HCT116 (cell line): ENCODE data around the gene SLFN5. TPM values are rescaled to one million over a fixed set of nuclear protein-coding genes. Genes with fewer than 3 reads are reported as not detected.

Experiments
- ATAC-seq: fragments of 200-7000 bp; cut with Tn5 transposase; 2 replicates; pipeline ENCODE4 v1.9.1; 2020; ENCODE audit warnings: mild to moderate bottlenecking, moderate library complexity
- BruUV-seq: library from RNA; stranded (reverse); fragments of 400-500 nt; replicated peaks from 2 replicates; lab custom pipeline; 2021; lab: Mats Ljungman, UMichigan
- CTCF ChIA-PET: fragments of 300-600 bp; sonication (Branson Sonifier 250); formaldehyde crosslinking; loops from one replicate; lab custom pipeline; 2021; ENCODE audit warnings: antibody characterized with exemption; lab: Charles Lee
- POLR2A ChIA-PET: fragments of 300-600, 350-600 bp; sonication (Branson Sonifier 250); formaldehyde crosslinking; loops from one replicate; lab custom pipeline; 2021; ENCODE audit warnings: antibody characterized with exemption; lab: Charles Lee
- RAD21 ChIA-PET, 2 experiments: fragments of 300-600 bp; sonication (Branson Sonifier 250); formaldehyde crosslinking; loops; one replicate each; lab custom pipeline; 2023; ENCODE audit warnings: low total read pairs in 2 of 2; ENCODE audit not compliant: uncharacterized antibody in 2 of 2, unreplicated experiment in 2 of 2, low non-redundant PET in 1 of 2; lab: Charles Lee
- DNase-seq: peaks from one replicate; pipeline ENCODE4 v3.0.0-alpha.2; 2010; ENCODE audit warnings: low read depth, low spot score
- H2AFZ ChIP-seq: fragments of 200-600 bp; shearing (Covaris generic), sonication (generic); 2 replicates; pipeline ENCODE4 v1.6.1; 2017; ENCODE audit warnings: low read depth, mixed run types, mixed read lengths, antibody characterized with exemption, low read length; ENCODE audit not compliant: poor library complexity, severe bottlenecking
- H3K27ac ChIP-seq: 2 replicates; pipeline ENCODE4 v1.5.1; 2012; ENCODE audit warnings: low read depth, low read length
- H3K27me3 ChIP-seq: fragments of 200-600 bp; sonication (generic); 2 replicates; pipeline ENCODE4 v1.6.1; 2016; ENCODE audit warnings: mixed run types, low read length, mixed read lengths; ENCODE audit not compliant: insufficient read depth
- H3K36me3 ChIP-seq, 2 experiments: fragments of 200-500 bp in 1 of 2; fragments of 200-600 bp in 1 of 2; sonication (Bioruptor generic) in 1 of 2; sonication (generic) in 1 of 2; 2 replicates each; pipeline versions ENCODE4 v1.5.1 to v1.6.1; 2014 to 2016; ENCODE audit warnings: low read length in 2 of 2, inconsistent platforms in 1 of 2, mixed read lengths in 1 of 2, mixed run types in 1 of 2; ENCODE audit not compliant: insufficient read depth in 2 of 2, control insufficient read depth in 1 of 2
- H3K4me1 ChIP-seq, 2 experiments: fragments of 200-600 bp in 1 of 2; sonication (generic) in 1 of 2; 2 replicates each; pipeline versions ENCODE4 v1.5.1 to v1.6.1; 2012 to 2017; ENCODE audit warnings: low read length in 2 of 2, inconsistent platforms in 1 of 2, mild to moderate bottlenecking in 1 of 2, mixed read lengths in 1 of 2, mixed run types in 1 of 2, moderate library complexity in 1 of 2; ENCODE audit not compliant: insufficient read depth in 2 of 2, control insufficient read depth in 1 of 2
- H3K4me2 ChIP-seq: fragments of 200-600 bp; sonication (generic); 2 replicates; pipeline ENCODE4 v1.6.1; 2017; ENCODE audit warnings: mixed run types, low read length, mixed read lengths
- H3K4me3 ChIP-seq, 2 experiments: fragments of 200-600 bp in 1 of 2; sonication (generic) in 1 of 2; replicated peaks in 1 of 2; 2 replicates each; pipeline ENCODE4 v1.5.1; 2011 to 2016; ENCODE audit warnings: low read length in 2 of 2, control low read depth in 1 of 2, low read depth in 1 of 2, mild to moderate bottlenecking in 1 of 2, mixed read lengths in 1 of 2, mixed run types in 1 of 2
- H3K79me2 ChIP-seq: fragments of 200-600 bp; sonication (generic); 2 replicates; pipeline ENCODE4 v1.6.1; 2017; ENCODE audit warnings: mild to moderate bottlenecking, mixed run types, low read length, moderate library complexity, mixed read lengths; ENCODE audit not compliant: insufficient read depth
- H3K9ac ChIP-seq: fragments of 200-600 bp; sonication (generic); 2 replicates; pipeline ENCODE4 v1.6.1; 2016; ENCODE audit warnings: low read length, mixed read lengths
- H3K9me2 ChIP-seq: fragments of 200-600 bp; sonication (generic), shearing (Covaris generic); 2 replicates; pipeline ENCODE4 v1.6.1; 2017; ENCODE audit warnings: mixed run types, mild to moderate bottlenecking, moderate library complexity; ENCODE audit not compliant: insufficient read depth
- H3K9me3 ChIP-seq, 2 experiments: fragments of 200-500 bp in 1 of 2; fragments of 200-600 bp in 1 of 2; sonication (Bioruptor generic) in 1 of 2; sonication (generic) in 1 of 2; 2 replicates each; pipeline ENCODE4 v1.6.1; 2014 to 2017; ENCODE audit warnings: low read length in 2 of 2, mixed read lengths in 2 of 2, inconsistent platforms in 1 of 2, low read depth in 1 of 2, mild to moderate bottlenecking in 1 of 2, mixed run types in 1 of 2, moderate library complexity in 1 of 2; ENCODE audit not compliant: control insufficient read depth in 1 of 2, insufficient read depth in 1 of 2
- H4K20me1 ChIP-seq: fragments of 200-600 bp; sonication (generic), shearing (Covaris generic); 2 replicates; pipeline ENCODE4 v1.6.1; 2017; ENCODE audit warnings: mixed run types, mild to moderate bottlenecking, moderate library complexity; ENCODE audit not compliant: insufficient read depth
- ELF1 ChIP-seq: IDR thresholded peaks from 2 replicates; pipeline ENCODE4 v1.6.1; 2012; ENCODE audit warnings: low read depth, borderline replicate concordance
- EZH2phosphoT487 ChIP-seq: fragments of 200-600 bp; IDR thresholded peaks from 2 replicates; pipeline ENCODE4 v1.6.1; 2018; ENCODE audit warnings: antibody characterized with exemption, borderline replicate concordance
- JUND ChIP-seq: IDR thresholded peaks from 2 replicates; pipeline ENCODE4 v1.6.1; 2012
- MAX ChIP-seq: IDR thresholded peaks from 2 replicates; pipeline ENCODE4 v1.6.1; 2012
- RAD21 ChIP-seq: IDR thresholded peaks from 2 replicates; pipeline ENCODE4 v1.6.1; 2012; ENCODE audit warnings: low read depth, mild to moderate bottlenecking
- YY1 ChIP-seq: IDR thresholded peaks from 2 replicates; pipeline ENCODE4 v1.6.1; 2011; ENCODE audit warnings: low read length, low read depth, moderate library complexity, mild to moderate bottlenecking; ENCODE audit not compliant: insufficient replicate concordance; ENCODE audit errors: extremely low read depth
- ZNF274 ChIP-seq: fragments of 200-500 bp; sonication (Bioruptor generic); IDR thresholded peaks from 2 replicates; pipeline ENCODE4 v1.6.1; 2014; ENCODE audit warnings: mild to moderate bottlenecking, low read depth, low read length, inconsistent platforms
- intact Hi-C: fragments of 100-400 bp; cut with micrococcal nuclease; formaldehyde crosslinking; loops from 2 replicates; pipeline ENCODE4 v1.10.0; 2022
- total RNA-seq: library from RNA; stranded (reverse); gene quantifications from one replicate; pipeline ENCODE4 v1.2.1, GENCODE V29; 2021; ENCODE audit not compliant: unreplicated experiment

Gene SLFN5
- total RNA-seq, 1 experiment from 2014 or later, result 23.7 TPM

DNA sequence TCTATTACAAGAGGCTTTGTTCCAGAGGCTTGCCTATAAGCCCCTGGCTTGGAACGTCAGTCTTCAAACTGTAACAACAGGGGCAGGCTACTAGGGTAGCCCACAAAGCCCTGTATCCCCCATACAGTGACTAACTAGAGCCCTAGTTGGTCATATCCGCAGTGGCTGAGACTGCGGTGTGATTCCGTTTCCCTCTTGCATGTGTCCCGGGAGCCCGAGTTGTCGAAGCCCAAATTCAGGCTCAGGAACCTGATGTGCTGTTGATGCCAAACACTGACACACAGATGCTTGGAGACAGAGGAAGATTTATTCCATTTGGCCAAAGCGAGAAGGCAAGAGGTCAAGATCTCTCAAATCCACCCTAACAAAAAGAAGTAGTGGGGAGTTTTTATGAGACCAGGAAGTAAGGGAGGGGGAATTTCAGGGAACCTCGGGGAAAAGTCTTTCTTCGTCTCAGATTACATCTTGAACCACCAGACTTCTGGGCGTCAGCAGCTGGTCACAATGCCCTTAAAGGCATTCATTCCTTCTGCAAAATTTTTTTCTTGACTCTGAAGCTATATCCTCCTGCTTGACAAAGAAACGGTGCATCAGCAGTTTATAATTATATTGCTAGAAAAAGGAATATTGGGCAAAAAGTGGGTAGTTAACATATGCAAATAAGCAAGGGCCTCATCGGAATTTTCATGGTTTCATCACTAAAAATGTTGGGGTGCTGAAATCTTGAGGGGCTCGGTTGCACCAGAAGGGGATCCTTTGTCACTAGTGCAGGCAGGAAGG lies 879 bp downstream of the SLFN5 start:
- intact Hi-C loops, result loop anchor here (1.0 to 5.0 kb wide), 2 partner anchors 101 to 261 kb away; partner anchors contain the start of genes LIG3 and NLE1
- Histone ChIP-seq H3K9ac (peak overlapping the region; percentile 65), H3K4me1 (peaks cover 28% of the 10 kb centered on the region in 2 experiments), H3K79me2 (no peaks in the 10 kb centered on the region), H2AFZ (no peak overlapping the region), H3K4me2 (peak overlapping the region; percentile 89), H3K9me2 (no peaks in the 10 kb centered on the region), H3K9me3 (no peaks in the 10 kb centered on the region), H3K27ac (peak overlapping the region; percentile 58), H3K27me3 (no peaks in the 10 kb centered on the region), H3K4me3 (peak overlapping the region; percentile 73 to 75), H4K20me1 (no peaks in the 10 kb centered on the region), H3K36me3 (no peaks in the 10 kb centered on the region)
- ChIA-PET CTCF (no interaction called here), RAD21 (no interaction called here), POLR2A (interaction anchor here (1.0 to 1.8 kb wide), 2 partner anchors 13 kb away, joined by 3 to 12 read pairs; no protein-coding TSS in a partner anchor)
- DNase-seq (no peak), ATAC-seq (peak; percentile 9)
- TF ChIP-seq ELF1, result no peak
- no peak for TF ChIP-seq ZNF274
- no peak for TF ChIP-seq YY1
- TF ChIP-seq EZH2phosphoT487, result no peak
- TF ChIP-seq RAD21, result no peak
- TF ChIP-seq MAX, result no peak; the same call in 1 of the 2 replicates
- no peak for TF ChIP-seq JUND
- BruUV-seq, result no TSS peak
